HG02884 (cell line): ENCODE data around the gene MIF.
"Not testable (repeated sequence)": the region's sequence is repeated elsewhere in the genome, so short reads cannot be mapped to it uniquely, and the experiment has no call there.

Experiments used
- ATAC-seq: cut with Tn5 transposase; IDR thresholded peaks from one replicate; pipeline ENCODE4 v1.9.1; 2021; ENCODE audit warnings: mild to moderate bottlenecking, moderate library complexity; ENCODE audit not compliant: unreplicated experiment

MIF gene

DNA sequence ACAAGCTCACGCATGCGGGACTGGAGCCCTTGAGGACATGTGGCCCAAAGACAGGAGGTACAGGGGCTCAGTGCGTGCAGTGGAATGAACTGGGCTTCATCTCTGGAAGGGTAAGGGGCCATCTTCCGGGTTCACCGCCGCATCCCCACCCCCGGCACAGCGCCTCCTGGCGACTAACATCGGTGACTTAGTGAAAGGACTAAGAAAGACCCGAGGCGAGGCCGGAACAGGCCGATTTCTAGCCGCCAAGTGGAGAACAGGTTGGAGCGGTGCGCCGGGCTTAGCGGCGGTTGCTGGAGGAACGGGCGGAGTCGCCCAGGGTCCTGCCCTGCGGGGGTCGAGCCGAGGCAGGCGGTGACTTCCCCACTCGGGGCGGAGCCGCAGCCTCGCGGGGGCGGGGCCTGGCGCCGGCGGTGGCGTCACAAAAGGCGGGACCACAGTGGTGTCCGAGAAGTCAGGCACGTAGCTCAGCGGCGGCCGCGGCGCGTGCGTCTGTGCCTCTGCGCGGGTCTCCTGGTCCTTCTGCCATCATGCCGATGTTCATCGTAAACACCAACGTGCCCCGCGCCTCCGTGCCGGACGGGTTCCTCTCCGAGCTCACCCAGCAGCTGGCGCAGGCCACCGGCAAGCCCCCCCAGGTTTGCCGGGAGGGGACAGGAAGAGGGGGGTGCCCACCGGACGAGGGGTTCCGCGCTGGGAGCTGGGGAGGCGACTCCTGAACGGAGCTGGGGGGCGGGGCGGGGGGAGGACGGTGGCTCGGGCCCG is at the start of gene MIF:
Gene MIF, plus strand, starts transcription at position 439 of the 765 bp plus-strand sequence. Its CDS starts 92 bp downstream, at position 531.
- peak; percentile 78 for ATAC-seq

DNA sequence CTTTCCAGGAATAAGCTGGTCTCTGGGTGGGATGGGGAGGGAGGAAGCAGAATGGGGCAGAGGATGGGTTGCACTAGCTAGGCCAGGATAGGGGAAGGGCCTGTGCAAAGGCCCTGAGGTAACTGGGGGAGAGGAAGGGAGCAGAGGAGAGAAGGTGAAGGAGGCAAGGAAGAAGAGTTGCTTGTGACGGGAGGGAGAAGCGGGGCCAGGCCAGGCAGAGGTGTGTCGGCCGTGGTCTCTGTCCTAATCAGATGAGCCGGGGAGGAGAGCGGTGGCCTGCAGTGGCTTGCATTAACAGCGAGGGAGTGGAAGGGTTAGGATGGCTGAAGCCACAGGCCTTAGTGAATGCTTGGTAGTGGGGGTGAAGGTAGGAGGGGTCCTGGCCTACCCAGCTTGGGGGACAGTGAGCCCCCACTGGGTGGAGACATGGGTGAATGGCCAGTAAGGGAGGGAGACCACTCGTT is 49.4 kb upstream of the MIF start:
- no peak for ATAC-seq

DNA sequence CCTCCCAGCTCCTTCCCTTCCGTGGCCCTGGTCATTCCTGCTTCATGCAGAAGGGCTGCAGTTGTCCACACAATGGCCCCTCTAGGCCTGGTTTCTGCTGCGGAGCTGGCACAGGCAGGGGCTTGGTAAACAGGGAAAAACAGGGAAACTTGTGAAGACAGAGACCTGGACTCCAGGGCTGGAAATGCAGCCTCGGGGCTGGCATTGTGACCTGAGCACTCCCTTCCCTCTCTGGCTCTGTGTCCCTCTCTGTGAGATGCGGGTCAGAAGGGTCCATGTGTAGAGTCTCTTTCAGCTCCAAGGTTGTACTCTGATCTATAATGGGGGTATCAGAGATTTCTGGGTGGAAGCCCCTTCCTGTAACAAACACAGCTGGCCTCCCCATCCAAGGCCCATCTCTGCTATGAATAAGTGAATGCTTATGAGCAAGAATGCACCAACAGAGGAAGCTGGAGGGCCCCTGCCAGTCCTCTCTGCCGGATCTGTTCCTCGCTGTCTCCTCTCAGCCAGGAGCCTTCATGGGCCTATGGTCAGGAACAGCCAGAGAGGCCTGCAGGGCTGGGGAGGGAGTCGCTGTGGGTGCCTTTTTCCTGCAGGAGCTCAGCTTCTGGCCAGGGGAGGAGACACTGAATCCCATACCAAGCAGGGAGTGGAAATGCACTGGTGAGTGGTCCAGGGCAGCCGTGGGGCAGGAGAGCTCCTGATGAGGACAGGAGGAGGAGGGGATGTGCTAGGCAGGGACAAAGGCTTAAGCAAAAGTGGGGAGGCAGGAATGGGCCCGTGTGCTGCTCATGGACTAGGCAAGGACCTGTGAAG is 48.7 kb upstream of the MIF start:
- ATAC-seq, result no peak

DNA sequence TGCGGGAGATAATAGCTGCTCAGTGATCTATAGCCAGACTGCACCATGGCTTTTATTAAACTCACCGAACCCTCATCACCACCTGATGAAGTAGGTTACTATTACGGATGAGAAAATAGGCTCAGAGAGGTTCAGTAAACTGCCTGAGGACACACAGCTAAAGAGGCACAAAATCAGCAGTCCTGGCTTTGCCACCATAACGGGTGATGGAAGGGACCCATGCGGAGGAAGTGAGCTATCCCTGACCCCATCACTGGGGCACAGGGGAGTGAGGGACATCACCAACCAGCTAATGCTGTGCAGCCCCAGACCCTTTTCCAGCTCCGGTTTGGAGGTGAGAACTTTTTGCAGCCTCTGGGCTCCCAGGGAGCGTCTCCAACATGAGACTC is 48.1 kb upstream of the MIF start:
- no peak for ATAC-seq

DNA sequence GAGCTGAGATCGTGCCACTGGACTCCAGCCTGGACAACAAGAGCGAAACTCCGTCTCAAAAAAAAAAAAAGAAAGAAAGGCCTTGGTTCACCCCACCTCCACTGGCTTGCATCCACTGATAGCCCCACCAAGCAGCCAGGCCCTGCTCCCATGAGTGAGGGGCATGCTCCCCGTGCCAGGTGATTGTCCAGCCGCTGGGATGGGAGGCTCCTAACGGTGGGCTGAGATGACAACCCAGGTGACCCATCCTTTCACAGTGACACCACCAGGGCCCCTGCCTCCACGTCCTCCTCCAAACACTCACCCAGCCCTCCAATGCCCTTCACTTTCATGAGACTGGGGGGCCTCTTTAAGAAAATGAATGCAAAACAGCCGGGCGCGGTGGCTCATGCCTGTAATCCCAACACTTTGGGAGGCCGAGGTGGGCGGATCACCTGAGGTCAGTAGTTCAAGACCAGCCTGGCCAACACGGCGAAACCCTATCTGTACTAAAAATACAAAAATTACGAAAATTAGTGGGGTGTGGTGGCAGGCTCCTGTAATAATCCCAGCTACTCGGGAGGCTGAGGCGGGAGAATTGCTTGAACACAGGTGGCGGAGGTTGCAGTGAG is 46.8 kb upstream of the MIF start:
- no peak for ATAC-seq

DNA sequence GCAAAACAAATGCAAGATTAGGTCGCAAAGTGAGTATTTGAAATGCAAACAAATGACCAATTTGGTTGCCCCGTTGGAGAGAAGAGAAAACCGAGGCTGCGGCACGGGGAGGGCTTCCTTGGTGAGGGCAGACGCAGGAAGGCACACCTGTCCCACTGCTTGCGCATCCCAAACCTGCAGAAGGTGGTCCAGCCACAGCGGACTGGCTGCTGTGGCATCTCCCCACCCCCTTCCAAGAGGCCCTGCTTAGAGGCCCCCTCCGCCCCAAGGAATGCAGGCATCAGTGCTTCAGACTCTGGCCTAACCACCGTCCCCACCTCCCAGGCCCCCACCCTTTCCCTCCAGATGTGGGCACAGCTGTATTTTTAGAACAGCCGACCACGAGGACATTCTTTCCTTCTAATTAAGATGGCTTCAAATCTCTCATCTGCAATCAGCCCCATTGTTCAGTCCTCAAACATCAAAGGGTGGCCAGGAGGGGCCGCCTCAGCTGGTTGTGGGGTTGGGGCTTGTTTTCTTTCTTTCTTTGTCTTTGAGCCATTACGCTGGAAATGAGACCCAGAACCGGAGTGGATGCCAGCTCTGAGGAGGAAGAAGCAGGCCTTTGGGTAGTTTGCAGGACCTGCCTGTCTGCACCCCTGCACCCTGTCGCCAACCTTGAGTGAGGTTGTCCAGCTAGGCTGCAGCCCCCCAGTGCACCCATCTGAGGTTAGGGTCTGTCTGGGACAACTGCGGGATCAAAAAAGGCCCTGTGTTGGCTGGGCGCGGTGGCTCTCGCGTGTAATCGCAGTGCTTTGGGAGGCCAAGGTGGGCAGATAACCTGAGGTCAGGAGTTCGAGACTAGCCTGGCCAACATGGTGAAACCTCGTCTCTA is 46.0 kb upstream of the MIF start:
- no peak for ATAC-seq

DNA sequence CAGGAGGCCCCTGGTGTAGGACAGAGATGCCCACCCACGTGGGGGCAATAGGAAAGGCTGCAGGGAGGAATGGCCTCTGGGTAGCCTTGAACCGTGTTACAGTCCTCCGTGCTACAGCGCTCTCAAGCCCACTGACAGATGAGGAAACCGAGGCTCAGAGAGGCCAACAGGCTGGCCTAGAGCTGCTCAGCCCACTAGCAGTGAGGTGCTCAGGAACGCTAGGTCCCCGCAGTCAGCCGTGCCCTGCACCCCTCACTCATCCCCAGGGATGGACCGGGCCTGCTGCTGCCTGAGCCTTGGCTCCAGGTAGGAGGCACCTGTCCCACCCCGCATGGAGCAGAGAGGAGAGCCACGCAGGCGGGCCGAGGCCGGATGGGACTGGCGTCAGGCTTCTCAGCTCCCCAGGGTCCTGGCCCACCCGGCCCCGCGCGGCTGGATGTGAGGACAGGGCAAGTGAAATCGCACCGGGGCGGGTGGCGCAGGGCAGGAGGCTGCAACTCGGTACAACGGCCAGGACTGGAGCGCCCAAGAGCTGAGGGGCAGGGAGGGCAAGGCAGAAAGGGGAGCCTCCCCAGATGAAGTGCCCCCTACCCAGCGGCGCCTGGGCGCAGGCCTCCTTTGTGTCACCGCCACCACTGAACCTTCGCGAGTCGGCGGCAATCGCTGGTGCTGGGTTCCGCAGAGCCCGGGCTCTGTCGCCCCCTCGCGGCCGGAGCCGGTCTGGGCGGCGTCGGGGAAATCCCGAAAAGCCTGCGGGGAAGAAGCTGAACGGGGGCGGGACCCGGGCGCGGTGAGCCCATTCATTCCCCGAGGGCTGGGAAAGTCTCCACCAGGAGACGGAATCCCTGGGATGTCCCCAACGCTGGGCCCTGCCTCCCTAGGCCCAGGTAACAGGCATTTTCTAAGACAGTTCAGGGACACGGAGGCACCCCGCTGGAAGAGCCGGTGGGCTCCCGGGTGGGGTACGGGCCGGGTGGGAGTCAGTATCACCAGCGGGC is 44.9 kb upstream of the MIF start:
- no peak for ATAC-seq

DNA sequence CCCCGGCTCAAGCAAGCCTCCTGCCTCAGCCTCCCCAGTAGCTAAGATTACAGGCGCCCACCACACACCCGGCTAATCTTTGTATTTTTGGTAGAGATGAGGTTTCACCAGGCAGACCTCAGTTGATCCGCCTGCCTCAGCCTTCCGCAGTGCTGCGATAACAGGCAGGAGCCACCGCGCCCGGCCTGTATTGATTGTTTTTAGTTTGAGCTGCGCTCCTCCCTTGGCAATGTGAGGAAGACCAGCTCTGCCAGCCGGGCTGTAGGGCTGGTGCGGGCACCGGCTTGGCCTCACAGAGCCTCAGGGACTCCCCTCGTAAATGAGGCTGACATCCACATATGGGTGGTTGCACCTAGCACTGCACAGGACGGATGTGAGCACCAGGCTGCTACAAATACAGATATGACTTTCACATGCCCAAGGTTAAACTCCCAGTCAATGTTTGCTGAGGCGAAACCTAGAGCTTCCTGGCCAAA is 44.0 kb upstream of the MIF start:
- no peak for ATAC-seq

DNA sequence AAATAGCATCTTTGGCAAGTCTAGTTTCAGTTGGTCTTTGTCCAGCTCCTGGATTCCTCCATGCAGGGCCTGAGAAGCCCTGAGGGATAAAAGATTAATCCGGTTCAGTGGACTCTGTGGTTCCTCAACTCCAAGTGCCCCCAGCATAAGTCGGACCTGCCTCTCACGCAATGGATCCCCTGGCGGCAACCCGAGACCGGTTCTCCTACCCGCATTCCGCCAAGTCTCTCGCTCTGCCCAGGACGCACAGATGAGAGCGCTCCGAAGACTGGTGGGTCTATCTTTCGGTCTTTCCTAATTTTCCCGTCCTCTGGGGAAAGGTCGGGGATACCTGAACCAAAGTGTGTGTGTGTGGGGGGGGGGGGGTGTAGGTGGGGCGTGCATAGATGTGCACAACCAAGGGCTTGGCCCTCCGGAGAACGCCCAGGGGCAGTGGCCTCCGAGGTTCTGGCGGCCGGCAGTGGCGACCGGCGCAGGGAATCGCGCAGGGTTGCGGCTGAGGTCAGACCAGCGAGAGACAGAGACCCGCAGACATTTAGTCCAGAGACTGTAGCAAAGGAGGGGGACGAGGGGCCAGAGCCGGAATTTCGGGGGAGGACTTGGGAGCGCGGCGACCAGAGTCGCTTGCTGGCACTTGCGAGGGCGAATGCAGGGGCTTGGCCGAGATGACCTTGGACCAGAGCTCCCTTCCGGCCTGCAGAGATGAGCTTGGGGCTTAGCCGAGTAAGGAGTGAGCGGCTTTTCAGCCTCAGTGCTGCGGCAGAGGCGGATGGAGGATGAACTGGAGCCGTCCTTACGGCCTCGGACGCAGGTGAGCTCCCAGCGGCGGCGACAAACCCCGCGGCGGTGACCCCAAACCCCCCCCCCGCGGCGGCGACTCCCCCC is 37.2 kb upstream of the MIF start:
- peak; percentile 30 for ATAC-seq

DNA sequence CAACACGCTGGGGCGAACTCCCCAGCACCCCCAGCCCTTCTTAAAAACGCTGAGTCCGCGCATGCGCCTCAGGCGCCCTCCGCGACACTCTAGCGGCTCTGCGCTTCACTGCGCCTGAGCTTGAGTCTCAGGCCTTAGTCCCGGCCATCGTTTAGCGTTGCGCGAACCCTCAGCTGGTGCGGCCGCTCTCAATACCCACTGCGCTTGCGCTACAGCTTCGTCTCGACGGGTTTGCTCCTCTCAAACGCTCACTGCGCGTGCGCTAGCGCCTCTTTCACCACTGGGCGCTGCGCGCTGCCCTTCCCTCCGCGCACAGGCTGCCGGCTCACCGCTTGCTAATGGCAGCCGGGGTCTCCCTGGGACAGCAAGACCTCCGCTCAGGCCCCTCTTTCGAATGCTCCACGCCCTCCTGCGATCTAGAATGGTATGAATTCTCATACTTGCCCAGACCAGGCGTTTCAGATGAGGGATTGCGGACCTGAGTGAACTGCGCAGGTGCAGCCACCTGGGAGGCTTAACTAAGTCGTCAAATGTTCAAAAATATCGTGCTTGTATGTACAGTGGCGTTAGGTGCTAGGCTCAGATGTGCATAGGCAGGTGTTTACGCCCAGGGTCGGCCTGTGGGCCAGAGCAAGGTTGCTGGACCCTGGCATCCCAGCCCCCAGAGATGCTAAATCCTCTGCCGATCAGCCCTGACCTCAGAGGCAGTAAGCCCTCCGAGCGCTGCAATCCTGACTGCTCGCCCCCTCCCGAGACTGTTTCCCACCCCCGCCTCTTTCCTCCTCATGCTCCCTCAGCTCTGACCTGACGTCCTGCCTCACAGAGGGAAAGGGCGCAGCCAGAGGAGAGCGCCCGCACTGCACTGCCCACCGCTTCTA is 36.3 kb upstream of the MIF start, which contains the start of gene SLC2A11:
Gene SLC2A11, plus strand, starts transcription at position 270 of the 878 bp plus-strand sequence. Its CDS starts 125 bp downstream, at position 395.
- peak; percentile 89 for ATAC-seq

DNA sequence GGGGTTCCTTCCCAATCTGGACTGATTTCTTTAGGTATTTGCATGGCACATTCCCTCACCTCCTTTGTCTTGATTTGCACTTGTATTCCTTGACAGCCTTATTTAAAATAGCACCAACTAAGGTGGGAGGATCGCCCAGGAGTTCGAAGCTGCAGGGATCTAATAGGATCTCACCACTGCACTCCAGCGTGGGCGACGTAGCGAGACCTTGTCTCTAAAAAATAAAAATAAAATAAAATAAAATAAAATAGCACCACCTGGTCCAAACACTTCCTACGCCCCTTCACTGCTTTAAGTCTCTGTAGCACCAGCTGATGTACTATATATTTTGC is 35.7 kb upstream of the MIF start:
- ATAC-seq, result no peak

DNA sequence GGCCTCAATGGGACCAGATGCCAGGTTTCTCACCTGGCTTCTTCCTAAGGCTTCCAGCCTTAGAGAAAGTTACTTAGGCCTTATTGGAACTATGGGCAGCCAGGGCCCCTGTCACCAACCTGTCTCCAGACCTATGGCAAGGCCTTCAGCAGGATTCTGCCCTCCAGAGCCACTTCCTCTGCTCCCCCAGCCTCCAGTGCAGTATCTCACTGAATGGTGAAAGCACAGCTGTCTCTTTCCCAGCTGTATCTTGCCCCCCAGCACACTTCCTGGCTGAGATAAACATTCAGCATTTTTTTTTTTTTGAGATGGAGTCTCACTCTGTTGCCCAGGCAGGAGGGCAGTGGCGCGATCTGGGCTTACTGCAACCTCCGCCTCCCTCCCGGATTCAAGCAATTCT is 35.0 kb upstream of the MIF start:
- ATAC-seq, result no peak

DNA sequence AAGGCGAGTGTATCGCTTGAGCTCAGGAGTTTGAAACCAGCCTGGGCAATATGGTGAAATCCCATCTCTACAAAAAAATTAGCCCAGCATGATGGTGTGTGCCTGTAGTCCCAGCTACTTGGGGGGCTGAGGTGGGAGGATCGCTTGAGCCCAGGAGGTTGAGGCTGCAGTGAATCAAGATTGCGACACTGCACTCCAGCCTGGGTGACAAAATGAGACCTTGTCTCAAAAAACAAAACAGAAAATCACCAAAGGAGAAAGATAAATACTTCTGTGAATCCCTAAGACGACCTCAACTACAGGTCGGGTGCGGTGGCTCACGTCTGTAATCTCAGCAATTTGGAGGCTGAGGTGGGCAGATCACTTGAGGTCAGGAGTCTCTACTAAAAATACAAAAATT is 34.0 kb upstream of the MIF start:
- ATAC-seq, result not testable (repeated sequence)

DNA sequence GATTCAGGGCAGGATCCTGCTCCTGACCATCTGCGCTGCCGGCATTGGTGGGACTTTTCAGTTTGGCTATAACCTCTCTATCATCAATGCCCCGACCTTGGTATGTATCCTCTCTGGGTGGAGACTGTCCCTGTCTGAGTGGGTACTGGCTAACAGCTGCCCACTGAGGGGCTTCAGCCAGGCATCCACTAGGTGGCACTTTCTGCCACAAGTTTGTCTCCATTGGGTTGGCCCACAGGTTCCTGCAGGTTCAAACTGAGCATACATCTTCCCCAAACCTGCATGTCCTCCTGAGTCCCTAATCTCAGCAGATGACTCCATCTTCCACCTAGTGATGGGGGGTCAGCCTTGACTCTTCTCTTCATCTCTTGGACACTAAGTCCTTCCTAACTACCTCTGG is 32.1 kb upstream of the MIF start:
- ATAC-seq, result no peak

DNA sequence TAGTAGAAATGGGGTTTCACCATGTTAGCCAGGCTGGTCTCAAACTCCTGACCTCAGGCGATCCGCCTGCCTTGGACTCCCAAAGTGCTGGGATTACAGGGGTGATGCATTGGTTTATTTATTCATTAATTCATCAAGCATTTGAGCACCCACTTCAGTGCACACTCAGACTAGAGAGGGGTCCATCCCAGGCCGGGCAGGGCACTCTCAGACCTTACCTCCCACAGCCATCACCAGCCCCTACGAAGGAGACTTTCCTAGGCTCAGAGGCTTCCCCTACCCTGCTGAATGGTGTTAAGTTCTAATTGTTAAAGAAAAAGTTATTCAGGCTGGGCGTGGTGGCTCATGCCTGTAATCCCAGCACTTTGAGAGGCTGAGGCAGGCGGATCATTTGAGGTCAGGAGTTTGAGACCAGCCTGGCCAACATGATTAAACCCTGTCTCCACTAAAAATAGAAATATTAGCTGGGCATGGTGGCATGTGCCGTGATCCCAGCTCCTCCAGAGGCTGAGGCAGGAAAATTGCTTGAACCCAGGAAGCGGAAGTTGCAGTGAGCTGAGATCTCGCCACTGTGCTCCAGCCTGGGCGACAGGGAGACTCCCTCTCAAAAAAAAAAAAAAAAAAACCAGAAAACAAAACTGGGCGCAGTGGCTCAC is 29.6 kb upstream of the MIF start:
- not testable (repeated sequence) for ATAC-seq

DNA sequence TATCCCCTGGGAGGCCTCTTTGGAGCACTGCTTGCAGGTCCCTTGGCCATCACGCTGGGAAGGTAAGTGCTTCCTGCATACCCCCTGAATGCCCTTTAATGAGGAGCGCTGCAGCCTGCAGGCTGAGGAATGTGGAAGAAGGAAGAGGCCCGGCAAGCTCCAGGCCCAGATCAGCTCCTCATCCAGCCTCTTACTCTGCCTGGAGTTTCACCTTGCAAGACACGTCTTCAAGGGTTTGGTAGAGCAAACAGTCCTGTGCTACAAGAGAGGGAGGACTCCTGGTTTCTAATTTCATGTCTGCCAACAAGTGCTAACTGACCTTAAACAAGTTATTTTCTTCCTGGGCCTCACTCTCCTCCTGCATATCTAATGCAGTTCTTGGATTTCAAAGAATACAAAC is 25.6 kb upstream of the MIF start:
- no peak for ATAC-seq

DNA sequence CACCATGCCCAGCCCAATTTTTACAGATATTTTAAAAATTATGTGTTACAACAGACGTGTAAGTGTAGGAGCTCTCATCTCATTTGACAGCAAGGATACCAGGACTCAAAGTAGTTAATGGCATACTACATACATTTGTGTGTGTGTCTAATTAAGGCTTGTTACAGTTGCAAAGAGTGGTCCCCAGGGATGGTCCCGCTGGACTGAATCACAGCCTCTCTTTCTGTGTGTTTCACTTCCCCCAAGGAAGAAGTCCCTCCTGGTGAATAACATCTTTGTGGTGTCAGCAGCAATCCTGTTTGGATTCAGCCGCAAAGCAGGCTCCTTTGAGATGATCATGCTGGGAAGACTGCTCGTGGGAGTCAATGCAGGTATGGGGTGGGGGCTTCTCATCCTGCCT is 19.3 kb upstream of the MIF start:
- ATAC-seq, result no peak
